ENCODE data around the gene FGF19. TPM values are rescaled to one million over a fixed set of nuclear protein-coding genes. Genes with fewer than 3 reads are reported as not detected.

FGF19 gene, protein sequence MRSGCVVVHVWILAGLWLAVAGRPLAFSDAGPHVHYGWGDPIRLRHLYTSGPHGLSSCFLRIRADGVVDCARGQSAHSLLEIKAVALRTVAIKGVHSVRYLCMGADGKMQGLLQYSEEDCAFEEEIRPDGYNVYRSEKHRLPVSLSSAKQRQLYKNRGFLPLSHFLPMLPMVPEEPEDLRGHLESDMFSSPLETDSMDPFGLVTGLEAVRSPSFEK
- total RNA-seq (2011; cell fraction: chromatin; rRNA removed; ENCODE audit: low replicate concordance): not detected in 2 replicates
- total RNA-seq (2011; cell fraction: nucleolus; rRNA removed): not detected in 2 replicates
- total RNA-seq (2011; cell fraction: nucleoplasm; rRNA removed): not detected in 2 replicates
- not detected in 2 replicates for total RNA-seq (2014; rRNA removed)
- not detected in 2 replicates for total RNA-seq (2014; rRNA removed; fragmentation: Illumina TruSeq; extraction: Trizol)
- not detected in 2 replicates for total RNA-seq (2015; rRNA removed; fragmentation: Illumina TruSeq; extraction: Trizol)
- 0.07 and 0.11 TPM in 2 replicates for total RNA-seq (2021)
- polyA plus RNA-seq (2011; rRNA removed): not detected in 2 replicates
- polyA plus RNA-seq (2011; cell fraction: cytosol; rRNA removed): not detected in 2 replicates
- not detected in 2 replicates for polyA plus RNA-seq (2011; cell fraction: nucleus; rRNA removed)
- polyA plus RNA-seq (2012): not detected in 2 replicates
- polyA plus RNA-seq (2014; fragmentation: Illumina TruSeq; extraction: Trizol): not detected in 2 replicates
- not detected for polyA plus RNA-seq (2014; fragmentation: Nextera tagmentation; extraction: Ambion mirVana)
- not detected in 2 replicates for polyA plus RNA-seq (2014; rRNA removed)
- not detected in 2 replicates for polyA minus RNA-seq (2011; rRNA and poly(A)+ RNA removed)
- not detected in 2 replicates for polyA minus RNA-seq (2011; cell fraction: cytosol; rRNA and poly(A)+ RNA removed)
- not detected in 2 replicates for polyA minus RNA-seq (2011; cell fraction: nucleus; rRNA and poly(A)+ RNA removed)
- Bru-seq, nascent RNA: percentile 15 among the genes with signal in this experiment
- percentile 11 among the genes with signal in this experiment for BruChase-seq, experiment 1, labeled RNA remaining after a 2-hour chase
- BruChase-seq, experiment 2, labeled RNA remaining after a 6-hour chase: not detected
- long read RNA-seq, experiment 1: 0 reads
- long read RNA-seq, experiment 2: 0 reads
- long read RNA-seq, experiment 3: 0 reads

DNA sequence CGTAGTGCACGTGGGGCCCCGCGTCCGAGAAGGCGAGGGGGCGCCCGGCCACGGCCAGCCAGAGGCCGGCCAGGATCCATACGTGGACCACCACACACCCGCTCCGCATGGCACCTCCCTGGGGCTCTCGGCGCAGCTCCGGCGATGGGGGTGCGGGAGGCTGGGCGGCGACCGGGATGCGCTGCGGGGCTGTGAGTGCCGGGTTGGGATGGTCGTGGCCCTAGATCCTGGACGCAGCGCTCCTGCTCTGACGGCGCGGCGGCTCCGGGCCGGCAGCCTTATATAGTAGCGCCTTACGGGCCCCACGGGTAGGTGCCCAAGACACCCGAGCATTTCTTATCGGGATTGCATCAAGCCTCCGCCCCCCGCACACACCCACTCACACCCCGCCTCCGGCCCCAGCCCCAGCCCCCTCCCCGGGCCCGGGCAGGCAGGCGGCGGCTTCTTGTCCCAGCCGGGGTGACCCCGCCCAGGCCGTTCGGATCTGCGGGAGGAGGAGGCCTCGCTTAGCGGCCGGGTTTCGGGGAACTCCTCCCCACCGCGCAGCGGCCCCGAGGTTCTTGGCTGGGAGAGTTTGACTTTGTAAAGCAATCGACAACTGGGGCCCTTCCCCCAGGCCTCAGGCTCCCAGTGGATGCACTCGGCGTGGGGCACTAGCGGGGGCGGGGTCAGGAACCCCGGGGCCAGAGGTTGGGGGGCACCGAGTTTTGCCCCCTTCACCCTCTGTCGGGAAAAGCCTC, at the start of gene FGF19:
Gene FGF19 (minus strand): TSS at position 255 of the 740 bp plus-strand sequence. CDS start 146 bp downstream, at position 109.
- Histone ChIP-seq H3K36me3 (ENCODE audit: control insufficient read depth, insufficient read depth, low read length) (no peaks in the 10 kb centered on the region), H3K4me1 (replicated peaks in 1 of 2; ENCODE audit: control insufficient read depth in 2 of 2, insufficient read depth in 2 of 2, low read length in 2 of 2) (peaks cover 2 to 32% of the 10 kb centered on the region in 2 experiments; a peak in 3 of 5 replicates), H3K27me3 (ENCODE audit: control insufficient read depth in 2 of 2, insufficient read depth in 2 of 2, low read length in 2 of 2) (peaks cover 9 to 44% of the 10 kb centered on the region in 2 experiments; a peak in 3 of 5 replicates), H3K9ac (ENCODE audit: insufficient read depth in 1 of 2, low read depth in 2 of 2, low read length in 2 of 2) (peak within 1 kb of the TSS in 1 of 2 experiments; percentile 28; a peak in 2 of 4 replicates), H3K79me2 (ENCODE audit: control insufficient read depth, insufficient read depth, low read length) (no peaks in the 10 kb centered on the region), H3K27ac (ENCODE audit: extremely low read depth, low read depth, low read length) (no peak within 1 kb of the TSS), H2AFZ (ENCODE audit: low read depth, low read length) (no peak within 1 kb of the TSS), H3K9me3 (replicated peaks; ENCODE audit: control insufficient read depth, insufficient read depth, low read depth, low read length) (no peaks in the 10 kb centered on the region), H4K20me1 (replicated peaks; ENCODE audit: control insufficient read depth, insufficient read depth, low read length) (0 out of 2 replicates have a peak, but pooled peaks cover 3% of the 10 kb centered on the region), H3K4me2 (ENCODE audit: insufficient read depth, low read length) (no peak within 1 kb of the TSS), H3K9me1 (ENCODE audit: control insufficient read depth, insufficient read depth, low read length) (no peaks in the 10 kb centered on the region), H3K4me3 (no peak within 1 kb of the TSS)
- CTCF ChIA-PET (ENCODE audit: low intra/inter-chr PET ratio): interaction anchor here (1.4 kb wide), 1 partner anchor 185 kb away, joined by 6 read pairs; no protein-coding TSS in a partner anchor
- FAIRE-seq (no peak), DNase-seq (ENCODE audit: extremely low read depth in 1 of 4, low spot score in 3 of 4) (peak in 2 of 4 experiments; percentile 68 to 69), ATAC-seq (peak; percentile 22; the same call in 2 of the 3 replicates)
- in situ Hi-C loops (cut with MboI): no loop called here
- no TSS peak for BruUV-seq (replicated peaks)
- POLR2A ChIA-PET: no interaction called here
- no peak for TF ChIP-seq EGR1 (conservative IDR thresholded peaks at IDR 0.05)
- TF ChIP-seq ETS2 (tag; IDR thresholded peaks at IDR 0.05; ENCODE audit: borderline replicate concordance, poor library complexity, severe bottlenecking): no peak
- TF ChIP-seq KLF6 (CRISPR knock-in tag; IDR thresholded peaks at IDR 0.05; ENCODE audit: borderline replicate concordance): no peak
- TF ChIP-seq, protein P1, sequence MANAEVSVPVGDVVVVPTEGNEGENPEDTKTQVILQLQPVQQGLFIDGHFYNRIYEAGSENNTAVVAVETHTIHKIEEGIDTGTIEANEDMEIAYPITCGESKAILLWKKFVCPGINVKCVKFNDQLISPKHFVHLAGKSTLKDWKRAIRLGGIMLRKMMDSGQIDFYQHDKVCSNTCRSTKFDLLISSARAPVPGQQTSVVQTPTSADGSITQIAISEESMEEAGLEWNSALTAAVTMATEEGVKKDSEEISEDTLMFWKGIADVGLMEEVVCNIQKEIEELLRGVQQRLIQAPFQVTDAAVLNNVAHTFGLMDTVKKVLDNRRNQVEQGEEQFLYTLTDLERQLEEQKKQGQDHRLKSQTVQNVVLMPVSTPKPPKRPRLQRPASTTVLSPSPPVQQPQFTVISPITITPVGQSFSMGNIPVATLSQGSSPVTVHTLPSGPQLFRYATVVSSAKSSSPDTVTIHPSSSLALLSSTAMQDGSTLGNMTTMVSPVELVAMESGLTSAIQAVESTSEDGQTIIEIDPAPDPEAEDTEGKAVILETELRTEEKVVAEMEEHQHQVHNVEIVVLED (CRISPR knock-in tag; IDR thresholded peaks at IDR 0.05): no peak
- no peak for TF ChIP-seq SMAD4 (CRISPR knock-in tag; conservative IDR thresholded peaks at IDR 0.05)
- TF ChIP-seq ZNF586 (CRISPR knock-in tag; conservative IDR thresholded peaks at IDR 0.05): no peak
- TF ChIP-seq, protein P2, sequence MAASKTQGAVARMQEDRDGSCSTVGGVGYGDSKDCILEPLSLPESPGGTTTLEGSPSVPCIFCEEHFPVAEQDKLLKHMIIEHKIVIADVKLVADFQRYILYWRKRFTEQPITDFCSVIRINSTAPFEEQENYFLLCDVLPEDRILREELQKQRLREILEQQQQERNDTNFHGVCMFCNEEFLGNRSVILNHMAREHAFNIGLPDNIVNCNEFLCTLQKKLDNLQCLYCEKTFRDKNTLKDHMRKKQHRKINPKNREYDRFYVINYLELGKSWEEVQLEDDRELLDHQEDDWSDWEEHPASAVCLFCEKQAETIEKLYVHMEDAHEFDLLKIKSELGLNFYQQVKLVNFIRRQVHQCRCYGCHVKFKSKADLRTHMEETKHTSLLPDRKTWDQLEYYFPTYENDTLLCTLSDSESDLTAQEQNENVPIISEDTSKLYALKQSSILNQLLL (CRISPR knock-in tag; IDR thresholded peaks at IDR 0.05; ENCODE audit: borderline replicate concordance): no peak
- no peak for TF ChIP-seq EHMT2 (IDR thresholded peaks at IDR 0.05)
- 43% methylated on average over 38 of the region's 67 CpGs for WGBS (ENCODE audit: insufficient coverage, low coverage, missing lambda C conversion rate)
- intact Hi-C loops (cut with micrococcal nuclease): loop anchor here (1.0 to 5.0 kb wide), 2 partner anchors 93 to 184 kb away; no protein-coding TSS in a partner anchor
